ENCODE results near the gene LSM11. TPM values are rescaled to one million over a fixed set of nuclear protein-coding genes. Genes with fewer than 3 reads are reported as not detected.

Gene LSM11
- total RNA-seq, result 1.7 and 4.5 TPM in 2 replicates

GRCh38 chr5:157743163-157744050 lies at the start of gene LSM11:
Gene LSM11 (plus strand): TSS chr5:157743712. CDS start chr5:157743751, 39 bp downstream.

GRCh38 chr5:157731272-157732129 lies 12.0 kb upstream of the LSM11 start, which contains the start of gene THG1L:
Gene THG1L (plus strand): TSS chr5:157731420. CDS start chr5:157731441, 21 bp downstream.

Other genes with a start within 250 kb of the LSM11 start
- gene ADAM19, start 167.9 kb upstream of the LSM11 start, total RNA-seq, result 15.1 and 25.0 TPM in 2 replicates
- not detected in 2 replicates for gene SOX30, start 91.3 kb upstream of the LSM11 start, total RNA-seq
- not detected in 2 replicates for gene C5orf52, start 72.2 kb upstream of the LSM11 start, total RNA-seq
- 42.2 and 45.7 TPM in 2 replicates for gene THG1L, start 12.3 kb upstream of the LSM11 start, total RNA-seq
- gene CLINT1, start 115.4 kb downstream of the LSM11 start, total RNA-seq, result 118 and 139 TPM in 2 replicates